Coronary artery (tissue), 2 donors: Measurements from ENCODE around the gene SLC44A3.

Source experiments
- DNase-seq: peaks from one replicate; pipeline ENCODE4 v3.0.0-alpha.2; 2017; ENCODE audit warnings: low spot score
- H3K27ac ChIP-seq, 2 donors: fragments of 200-600 bp; sonication (generic); one replicate each; pipeline ENCODE4 v1.5.1; 2016 to 2019
- H3K4me3 ChIP-seq: fragments of 200-600 bp; sonication (generic); 2 replicates; pipeline ENCODE4 v1.5.1; 2016; ENCODE audit warnings: mild to moderate bottlenecking, moderate library complexity
- TF ChIP-seq, protein P1 (sequence below): fragments of 200-600 bp; sonication (generic); IDR thresholded peaks from one replicate; pipeline ENCODE4 v1.5.1; 2019; ENCODE audit warnings: antibody characterized with exemption

The SLC44A3 gene

DNA sequence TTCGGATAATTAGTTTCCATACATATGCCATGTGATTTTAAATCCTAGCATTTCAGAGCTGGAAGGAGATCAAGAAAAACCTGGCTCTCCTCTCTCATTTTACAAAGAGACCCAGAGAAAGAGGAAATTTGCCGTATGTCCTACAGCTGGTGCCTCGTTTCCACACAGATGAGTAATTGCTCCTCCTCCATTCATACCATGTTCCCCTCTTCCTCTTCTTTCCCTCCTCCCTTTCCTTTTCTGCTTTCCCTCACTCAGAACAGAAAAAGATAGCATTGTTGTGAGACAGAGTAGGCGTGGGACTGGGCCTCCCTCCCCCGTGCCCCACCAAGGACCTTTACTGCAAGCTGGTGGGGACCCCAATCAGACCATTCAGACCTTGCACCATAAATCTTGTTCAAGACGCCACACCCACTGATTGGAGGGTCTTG is 13.7 kb upstream of the SLC44A3 start:
- no peak overlapping the region for H3K27ac ChIP-seq
- DNase-seq, result no peak
- no peak overlapping the region for H3K4me3 ChIP-seq
- TF ChIP-seq, protein P1, sequence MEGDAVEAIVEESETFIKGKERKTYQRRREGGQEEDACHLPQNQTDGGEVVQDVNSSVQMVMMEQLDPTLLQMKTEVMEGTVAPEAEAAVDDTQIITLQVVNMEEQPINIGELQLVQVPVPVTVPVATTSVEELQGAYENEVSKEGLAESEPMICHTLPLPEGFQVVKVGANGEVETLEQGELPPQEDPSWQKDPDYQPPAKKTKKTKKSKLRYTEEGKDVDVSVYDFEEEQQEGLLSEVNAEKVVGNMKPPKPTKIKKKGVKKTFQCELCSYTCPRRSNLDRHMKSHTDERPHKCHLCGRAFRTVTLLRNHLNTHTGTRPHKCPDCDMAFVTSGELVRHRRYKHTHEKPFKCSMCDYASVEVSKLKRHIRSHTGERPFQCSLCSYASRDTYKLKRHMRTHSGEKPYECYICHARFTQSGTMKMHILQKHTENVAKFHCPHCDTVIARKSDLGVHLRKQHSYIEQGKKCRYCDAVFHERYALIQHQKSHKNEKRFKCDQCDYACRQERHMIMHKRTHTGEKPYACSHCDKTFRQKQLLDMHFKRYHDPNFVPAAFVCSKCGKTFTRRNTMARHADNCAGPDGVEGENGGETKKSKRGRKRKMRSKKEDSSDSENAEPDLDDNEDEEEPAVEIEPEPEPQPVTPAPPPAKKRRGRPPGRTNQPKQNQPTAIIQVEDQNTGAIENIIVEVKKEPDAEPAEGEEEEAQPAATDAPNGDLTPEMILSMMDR, result no peak

DNA sequence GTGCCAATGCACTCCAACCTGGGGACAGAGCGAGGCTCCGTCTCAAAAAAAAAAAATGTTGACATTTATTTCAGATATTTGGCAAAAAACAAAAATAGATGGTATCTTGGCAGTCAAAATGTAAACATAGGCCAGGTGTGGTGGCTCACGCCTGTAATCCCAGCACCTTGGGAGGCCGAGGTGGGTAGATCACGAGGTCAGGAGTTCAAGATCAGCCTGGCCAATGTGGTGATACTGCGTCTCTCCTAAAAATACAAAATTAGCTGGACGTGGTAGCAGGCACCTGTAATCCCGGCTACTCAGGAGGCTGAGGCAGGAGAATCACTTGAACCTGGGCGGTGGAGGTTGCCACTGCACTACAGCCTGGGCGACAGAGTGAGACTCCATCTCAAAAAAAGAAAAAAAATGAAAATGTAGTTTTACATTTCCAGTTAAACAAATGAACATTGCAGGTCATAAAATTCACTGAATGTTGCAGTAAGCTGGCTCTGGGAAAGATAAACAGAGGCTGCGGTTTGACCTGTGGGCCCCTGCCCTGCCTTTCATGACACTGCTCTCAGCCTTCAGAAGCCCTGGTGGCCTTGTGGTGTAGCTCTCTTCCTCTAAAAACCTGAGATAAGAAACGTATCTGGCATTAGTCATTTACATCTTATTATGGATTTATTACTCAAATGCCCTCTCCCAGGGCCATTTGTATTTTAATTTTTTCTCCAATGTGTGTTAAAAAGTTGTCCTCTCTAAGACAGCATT is 12.2 kb upstream of the SLC44A3 start:
- Histone ChIP-seq H3K4me3 (no peak overlapping the region), H3K27ac (no peak overlapping the region)
- no peak for DNase-seq
- TF ChIP-seq, protein P1, result no peak

DNA sequence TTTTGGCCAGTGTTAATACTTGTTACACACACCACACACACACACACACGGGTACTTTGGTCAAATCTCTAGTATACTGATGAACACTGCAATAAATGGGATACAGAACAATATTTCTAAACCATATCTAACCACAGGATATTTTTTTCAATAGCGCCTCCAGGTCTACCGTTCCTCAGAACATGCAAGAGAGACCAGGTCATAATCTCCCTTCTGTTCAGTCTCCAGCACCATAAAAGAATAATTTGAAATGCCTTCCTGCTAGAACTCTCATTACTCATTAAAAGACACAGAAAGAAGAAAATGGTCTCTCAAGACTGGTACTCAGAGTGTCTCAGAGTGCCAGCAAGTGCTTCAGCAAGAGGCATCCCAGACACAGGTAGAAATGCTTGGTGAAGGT is 11.5 kb upstream of the SLC44A3 start:
- TF ChIP-seq, protein P1, result no peak
- H3K27ac ChIP-seq, result no peak overlapping the region
- no peak overlapping the region for H3K4me3 ChIP-seq
- no peak for DNase-seq

DNA sequence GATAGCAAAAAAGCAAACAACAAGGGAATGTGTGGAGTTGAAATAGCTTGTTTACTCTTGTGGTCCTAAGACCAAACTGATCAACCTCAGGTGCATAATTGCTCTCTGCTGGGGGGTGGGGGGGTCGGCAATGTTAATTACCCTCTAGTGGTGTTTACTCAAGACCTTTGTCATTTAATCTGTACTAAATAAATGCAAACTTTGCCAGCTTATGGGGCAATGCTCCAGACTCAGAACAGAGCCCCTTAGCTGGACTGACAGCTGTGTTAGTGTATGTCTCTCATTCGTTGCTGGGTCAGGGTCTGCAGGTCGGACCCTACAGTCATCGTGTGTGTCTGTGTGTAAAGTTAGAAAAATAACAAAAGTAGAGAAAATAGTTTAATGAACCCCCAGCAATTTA is 7.2 kb upstream of the SLC44A3 start:
- H3K4me3 ChIP-seq, result no peak overlapping the region

DNA sequence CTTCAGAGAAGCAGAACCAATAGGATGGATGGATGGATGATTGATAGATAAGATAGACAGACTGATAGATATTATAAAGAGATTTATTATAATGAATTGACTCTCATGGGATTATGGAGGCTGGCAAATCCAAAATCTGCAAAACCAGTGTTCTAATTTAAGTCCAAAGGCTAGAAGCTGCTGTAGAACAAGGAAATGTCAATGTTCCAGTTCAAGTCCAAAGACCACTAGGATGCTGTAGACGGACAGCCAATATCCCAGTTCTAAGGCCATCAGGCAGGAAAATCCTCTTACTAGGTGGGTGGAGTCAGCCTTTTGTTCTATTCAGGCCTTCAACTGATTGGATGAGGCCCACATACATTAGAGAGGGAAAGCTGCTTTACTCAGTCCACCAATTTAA is 4.1 kb upstream of the SLC44A3 start:
- no peak for DNase-seq
- TF ChIP-seq, protein P1, result no peak
- no peak overlapping the region for H3K4me3 ChIP-seq
- no peak overlapping the region for H3K27ac ChIP-seq

More for the DNA sequence above, 7.2 kb upstream of the SLC44A3 start:
- no peak overlapping the region for H3K27ac ChIP-seq
- DNase-seq, result no peak
- TF ChIP-seq, protein P1, result no peak

DNA sequence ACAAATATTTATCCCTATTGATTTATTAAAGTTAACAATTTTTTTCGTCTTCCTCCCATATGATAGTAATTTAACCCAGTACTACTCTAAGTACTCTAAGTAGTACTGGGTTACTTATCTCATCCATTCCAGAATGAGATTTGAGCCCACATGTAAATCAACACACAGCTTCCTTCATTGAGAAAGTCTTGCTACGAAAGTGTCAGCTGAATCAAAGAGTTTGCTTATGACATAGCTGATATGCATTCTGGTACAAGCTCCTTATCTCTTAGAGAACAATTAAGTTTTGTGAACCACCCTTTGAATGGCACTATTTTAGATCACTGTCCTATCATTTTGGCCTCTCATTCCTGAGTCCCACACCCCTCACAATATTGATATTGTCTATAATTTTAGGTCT is 2.4 kb upstream of the SLC44A3 start:
- DNase-seq, result no peak
- Histone ChIP-seq H3K27ac (no peak overlapping the region), H3K4me3 (no peak overlapping the region)
- TF ChIP-seq, protein P1, result no peak

DNA sequence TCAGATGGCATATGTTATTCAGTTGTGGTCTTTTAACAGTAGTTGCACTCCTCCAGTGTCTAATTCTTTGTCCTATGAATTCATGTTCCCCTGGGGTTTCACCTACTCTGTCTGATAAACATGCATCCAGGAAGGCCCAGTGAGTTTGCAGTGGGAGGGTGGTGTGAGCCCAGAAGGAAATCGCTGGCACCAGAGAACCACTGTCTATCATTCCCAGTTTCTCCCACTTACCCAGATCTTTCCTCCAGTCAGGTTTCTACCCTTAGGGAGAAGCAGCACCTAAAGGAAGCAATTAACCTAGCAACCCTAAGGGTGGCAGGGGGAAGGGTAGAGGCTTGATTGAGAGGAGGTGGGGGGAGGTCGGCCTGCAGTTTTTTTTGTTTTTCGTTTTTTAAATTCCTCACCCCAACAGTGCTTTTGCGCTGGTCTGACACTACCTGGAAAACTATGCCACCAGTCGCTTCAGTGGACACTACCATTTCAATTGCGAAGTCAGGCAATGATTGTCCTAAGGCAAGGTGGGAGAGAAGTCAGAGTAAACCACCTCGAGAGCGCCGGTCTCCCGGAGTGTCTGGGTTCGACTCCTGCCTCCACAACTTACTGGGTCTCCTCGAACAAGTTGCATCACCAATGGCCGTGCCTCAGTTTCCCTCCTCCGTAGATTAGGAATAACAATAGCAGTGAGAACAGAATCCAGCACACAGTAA is 766 bp upstream of the SLC44A3 start:
- Histone ChIP-seq H3K27ac (peak overlapping the region; percentile 26 to 46), H3K4me3 (peak overlapping the region; percentile 91)
- no peak for DNase-seq
- TF ChIP-seq, protein P1, result no peak
